ENCODE results near the gene WNT9A.

WNT9A gene

GRCh38 chr1:227946624-227947385, 927 bp downstream of the WNT9A start:
- H3K27me3 ChIP-seq (ENCODE audit: control insufficient read depth, insufficient read depth, low read length, poor library complexity, severe bottlenecking) = peaks cover 32% of the 10 kb centered on the region
- 0 to 1% methylated on average over 58 to 61 of the region's 61 CpGs for WGBS, 2 experiments
- H3K4me1 ChIP-seq (ENCODE audit: control insufficient read depth, insufficient read depth, low read length) = peaks cover 33% of the 10 kb centered on the region
- H3K27ac ChIP-seq (ENCODE audit: insufficient read depth, low read depth, low read length, poor library complexity, severe bottlenecking) = no peak overlapping the region
- no peaks in the 10 kb centered on the region for H3K9me3 ChIP-seq (ENCODE audit: control insufficient read depth, low read length)
- peak overlapping the region; percentile 48 for H3K4me3 ChIP-seq (ENCODE audit: insufficient read depth, low read depth, low read length)
- H3K36me3 ChIP-seq (ENCODE audit: control insufficient read depth, insufficient read depth, low read length) = no peaks in the 10 kb centered on the region

GRCh38 chr1:227945891-227946623, 1.7 kb downstream of the WNT9A start:
- no peaks in the 10 kb centered on the region for H3K9me3 ChIP-seq (ENCODE audit: control insufficient read depth, low read length)
- WGBS, 2 experiments = 56 to 59% methylated on average over 19 of the region's 19 CpGs
- peaks cover 35% of the 10 kb centered on the region for H3K4me1 ChIP-seq (ENCODE audit: control insufficient read depth, insufficient read depth, low read length)
- no peak overlapping the region for H3K27ac ChIP-seq (ENCODE audit: insufficient read depth, low read depth, low read length, poor library complexity, severe bottlenecking)
- H3K27me3 ChIP-seq (ENCODE audit: control insufficient read depth, insufficient read depth, low read length, poor library complexity, severe bottlenecking) = peaks cover 32% of the 10 kb centered on the region
- H3K4me3 ChIP-seq (ENCODE audit: insufficient read depth, low read depth, low read length) = peak overlapping the region; percentile 48
- no peaks in the 10 kb centered on the region for H3K36me3 ChIP-seq (ENCODE audit: control insufficient read depth, insufficient read depth, low read length)

- 79 to 82% methylated on average over 18 of the region's 18 CpGs for WGBS, 2 experiments
Measured at GRCh38 chr1:227944931-227945890, 2.5 kb downstream of the WNT9A start.

GRCh38 chr1:227944090-227944930, 3.4 kb downstream of the WNT9A start:
- WGBS, 2 experiments = 91% methylated on average over 24 of the region's 24 CpGs
- Histone ChIP-seq H3K27ac (ENCODE audit: insufficient read depth, low read depth, low read length, poor library complexity, severe bottlenecking) (no peak overlapping the region), H3K27me3 (ENCODE audit: control insufficient read depth, insufficient read depth, low read length, poor library complexity, severe bottlenecking) (peaks cover 22% of the 10 kb centered on the region), H3K36me3 (ENCODE audit: control insufficient read depth, insufficient read depth, low read length) (no peaks in the 10 kb centered on the region), H3K4me3 (ENCODE audit: insufficient read depth, low read depth, low read length) (no peak overlapping the region), H3K4me1 (ENCODE audit: control insufficient read depth, insufficient read depth, low read length) (peaks cover 34% of the 10 kb centered on the region), H3K9me3 (ENCODE audit: control insufficient read depth, low read length) (no peaks in the 10 kb centered on the region)

More at GRCh38 chr1:227944931-227945890, 2.5 kb downstream of the WNT9A start:
- H3K27ac ChIP-seq (ENCODE audit: insufficient read depth, low read depth, low read length, poor library complexity, severe bottlenecking) = no peak overlapping the region
- peaks cover 31% of the 10 kb centered on the region for H3K27me3 ChIP-seq (ENCODE audit: control insufficient read depth, insufficient read depth, low read length, poor library complexity, severe bottlenecking)
- no peak overlapping the region for H3K4me3 ChIP-seq (ENCODE audit: insufficient read depth, low read depth, low read length)
- peaks cover 35% of the 10 kb centered on the region for H3K4me1 ChIP-seq (ENCODE audit: control insufficient read depth, insufficient read depth, low read length)
- H3K9me3 ChIP-seq (ENCODE audit: control insufficient read depth, low read length) = no peaks in the 10 kb centered on the region
- H3K36me3 ChIP-seq (ENCODE audit: control insufficient read depth, insufficient read depth, low read length) = no peaks in the 10 kb centered on the region

GRCh38 chr1:227943381-227944089, 4.2 kb downstream of the WNT9A start:
- Histone ChIP-seq H3K36me3 (ENCODE audit: control insufficient read depth, insufficient read depth, low read length) (no peaks in the 10 kb centered on the region), H3K4me3 (ENCODE audit: insufficient read depth, low read depth, low read length) (no peak overlapping the region), H3K27ac (ENCODE audit: insufficient read depth, low read depth, low read length, poor library complexity, severe bottlenecking) (no peak overlapping the region), H3K9me3 (ENCODE audit: control insufficient read depth, low read length) (no peaks in the 10 kb centered on the region), H3K27me3 (ENCODE audit: control insufficient read depth, insufficient read depth, low read length, poor library complexity, severe bottlenecking) (peaks cover 14% of the 10 kb centered on the region), H3K4me1 (ENCODE audit: control insufficient read depth, insufficient read depth, low read length) (peaks cover 26% of the 10 kb centered on the region)
- 93 to 96% methylated on average over 12 of the region's 12 CpGs for WGBS, 2 experiments

- H3K27me3 ChIP-seq (ENCODE audit: control insufficient read depth, insufficient read depth, low read length, poor library complexity, severe bottlenecking) = peaks cover 9% of the 10 kb centered on the region
- no peaks in the 10 kb centered on the region for H3K9me3 ChIP-seq (ENCODE audit: control insufficient read depth, low read length)
- WGBS, 2 experiments = 93 to 94% methylated on average over 8 of the region's 8 CpGs
- H3K27ac ChIP-seq (ENCODE audit: insufficient read depth, low read depth, low read length, poor library complexity, severe bottlenecking) = no peak overlapping the region
- no peaks in the 10 kb centered on the region for H3K36me3 ChIP-seq (ENCODE audit: control insufficient read depth, insufficient read depth, low read length)
- H3K4me3 ChIP-seq (ENCODE audit: insufficient read depth, low read depth, low read length) = no peak overlapping the region
- peaks cover 23% of the 10 kb centered on the region for H3K4me1 ChIP-seq (ENCODE audit: control insufficient read depth, insufficient read depth, low read length)
Measured at GRCh38 chr1:227942716-227943261, 4.9 kb downstream of the WNT9A start.

- peaks cover 26% of the 10 kb centered on the region for H3K4me1 ChIP-seq (ENCODE audit: control insufficient read depth, insufficient read depth, low read length)
- H3K27ac ChIP-seq (ENCODE audit: insufficient read depth, low read depth, low read length, poor library complexity, severe bottlenecking) = no peak overlapping the region
- peaks cover 6% of the 10 kb centered on the region for H3K27me3 ChIP-seq (ENCODE audit: control insufficient read depth, insufficient read depth, low read length, poor library complexity, severe bottlenecking)
- no peaks in the 10 kb centered on the region for H3K36me3 ChIP-seq (ENCODE audit: control insufficient read depth, insufficient read depth, low read length)
- WGBS, 2 experiments = 78 to 81% methylated on average over 15 of the region's 15 CpGs
- H3K4me3 ChIP-seq (ENCODE audit: insufficient read depth, low read depth, low read length) = no peak overlapping the region
- H3K9me3 ChIP-seq (ENCODE audit: control insufficient read depth, low read length) = no peaks in the 10 kb centered on the region
Measured at GRCh38 chr1:227942021-227942715, 5.6 kb downstream of the WNT9A start.

GRCh38 chr1:227941509-227942020, 6.2 kb downstream of the WNT9A start:
- Histone ChIP-seq H3K27me3 (ENCODE audit: control insufficient read depth, insufficient read depth, low read length, poor library complexity, severe bottlenecking) (no peaks in the 10 kb centered on the region), H3K27ac (ENCODE audit: insufficient read depth, low read depth, low read length, poor library complexity, severe bottlenecking) (no peak overlapping the region), H3K36me3 (ENCODE audit: control insufficient read depth, insufficient read depth, low read length) (no peaks in the 10 kb centered on the region), H3K9me3 (ENCODE audit: control insufficient read depth, low read length) (no peaks in the 10 kb centered on the region), H3K4me1 (ENCODE audit: control insufficient read depth, insufficient read depth, low read length) (peaks cover 26% of the 10 kb centered on the region), H3K4me3 (ENCODE audit: insufficient read depth, low read depth, low read length) (no peak overlapping the region)
- 90% methylated on average over 15 of the region's 15 CpGs for WGBS, 2 experiments

All from ectodermal cell (in vitro differentiated cells).